ENCODE measurements around the gene RNF125.

Gene RNF125

GRCh38 chr18:32011193-32011592 lies 7.4 kb upstream of the RNF125 start:
- TF ChIP-seq GATA2 (IDR thresholded peaks at IDR 0.05; ENCODE audit: low read depth, low read length) = no peak
- TF ChIP-seq GATA3 (IDR thresholded peaks at IDR 0.05; ENCODE audit: low read depth, low read length) = no peak

- no peak for TF ChIP-seq GATA2 (IDR thresholded peaks at IDR 0.05; ENCODE audit: low read depth, low read length)
- no peak for TF ChIP-seq GATA3 (IDR thresholded peaks at IDR 0.05; ENCODE audit: low read depth, low read length)
Measured at GRCh38 chr18:32019251-32019948, 775 bp downstream of the RNF125 start.

- TF ChIP-seq GATA2 (IDR thresholded peaks at IDR 0.05; ENCODE audit: low read depth, low read length) (no peak), GATA3 (IDR thresholded peaks at IDR 0.05; ENCODE audit: low read depth, low read length) (no peak)
Measured at GRCh38 chr18:32021756-32022564, 3.3 kb downstream of the RNF125 start.

GRCh38 chr18:32025744-32026143 lies 7.1 kb downstream of the RNF125 start:
- no peak for TF ChIP-seq GATA3 (IDR thresholded peaks at IDR 0.05; ENCODE audit: low read depth, low read length)
- TF ChIP-seq GATA2 (IDR thresholded peaks at IDR 0.05; ENCODE audit: low read depth, low read length) = no peak

- no peak for TF ChIP-seq GATA3 (IDR thresholded peaks at IDR 0.05; ENCODE audit: low read depth, low read length)
- no peak for TF ChIP-seq GATA2 (IDR thresholded peaks at IDR 0.05; ENCODE audit: low read depth, low read length)
Measured at GRCh38 chr18:32026491-32027086, 8.0 kb downstream of the RNF125 start.

- TF ChIP-seq GATA3 (IDR thresholded peaks at IDR 0.05; ENCODE audit: low read depth, low read length) = no peak
- peak; percentile 12; the same call in 1 of the 2 replicates for TF ChIP-seq GATA2 (IDR thresholded peaks at IDR 0.05; ENCODE audit: low read depth, low read length)
Measured at GRCh38 chr18:32029558-32029957, 10.9 kb downstream of the RNF125 start.

- TF ChIP-seq GATA3 (IDR thresholded peaks at IDR 0.05; ENCODE audit: low read depth, low read length) (no peak), GATA2 (IDR thresholded peaks at IDR 0.05; ENCODE audit: low read depth, low read length) (no peak)
Measured at GRCh38 chr18:32032609-32033008, 14.0 kb downstream of the RNF125 start.

GRCh38 chr18:32036506-32037180 lies 18.0 kb downstream of the RNF125 start:
- TF ChIP-seq GATA3 (IDR thresholded peaks at IDR 0.05; ENCODE audit: low read depth, low read length) (no peak), GATA2 (IDR thresholded peaks at IDR 0.05; ENCODE audit: low read depth, low read length) (no peak)

GRCh38 chr18:32037616-32038015 lies 19.0 kb downstream of the RNF125 start:
- no peak for TF ChIP-seq GATA2 (IDR thresholded peaks at IDR 0.05; ENCODE audit: low read depth, low read length)
- TF ChIP-seq GATA3 (IDR thresholded peaks at IDR 0.05; ENCODE audit: low read depth, low read length) = no peak

- TF ChIP-seq GATA2 (IDR thresholded peaks at IDR 0.05; ENCODE audit: low read depth, low read length) (no peak), GATA3 (IDR thresholded peaks at IDR 0.05; ENCODE audit: low read depth, low read length) (no peak)
Measured at GRCh38 chr18:32040936-32041335, 22.3 kb downstream of the RNF125 start.

- TF ChIP-seq GATA3 (IDR thresholded peaks at IDR 0.05; ENCODE audit: low read depth, low read length) (no peak), GATA2 (IDR thresholded peaks at IDR 0.05; ENCODE audit: low read depth, low read length) (no peak)
Measured at GRCh38 chr18:32042337-32042736, 23.7 kb downstream of the RNF125 start.

- TF ChIP-seq GATA2 (IDR thresholded peaks at IDR 0.05; ENCODE audit: low read depth, low read length) (no peak), GATA3 (IDR thresholded peaks at IDR 0.05; ENCODE audit: low read depth, low read length) (no peak)
Measured at GRCh38 chr18:32048507-32049091, 30.0 kb downstream of the RNF125 start.

- TF ChIP-seq GATA2 (IDR thresholded peaks at IDR 0.05; ENCODE audit: low read depth, low read length) (peak; percentile 25; the same call in 1 of the 2 replicates), GATA3 (IDR thresholded peaks at IDR 0.05; ENCODE audit: low read depth, low read length) (no peak)
Measured at GRCh38 chr18:32049393-32050171, 31.0 kb downstream of the RNF125 start.

Data from SH-SY5Y (cell line).